Activated CD8-positive, alpha-beta memory T cell treated with anti-CD3 and anti-CD28 coated beads, Interleukin-2, amount 50 U/mL, for 48 hours (primary cell): ENCODE measurements around the gene PKD1.

Experiments used
- DNase-seq: peaks from one replicate; pipeline ENCODE4 v3.0.0-alpha.2; 2020

Gene PKD1

GRCh38 chr16:2135770-2136490 lies at the start of gene PKD1:
Gene PKD1 (minus strand): TSS chr16:2135898. CDS start chr16:2135689, 209 bp downstream.
- peak; percentile 100 for DNase-seq

- DNase-seq = no peak
These were observed 49.3 kb upstream of the PKD1 start for GRCh38 chr16:2184962-2185361.

GRCh38 chr16:2184346-2184745 lies 48.6 kb upstream of the PKD1 start:
- DNase-seq = no peak

- no peak for DNase-seq
These were observed 48.0 kb upstream of the PKD1 start for GRCh38 chr16:2183671-2184070.

GRCh38 chr16:2181952-2182351 lies 46.3 kb upstream of the PKD1 start:
- DNase-seq = no peak

GRCh38 chr16:2180962-2181923 lies 45.5 kb upstream of the PKD1 start:
- no peak for DNase-seq

- DNase-seq = no peak
These were observed 44.8 kb upstream of the PKD1 start for GRCh38 chr16:2180461-2180860.

- DNase-seq = no peak
These were observed 43.9 kb upstream of the PKD1 start for GRCh38 chr16:2179576-2179975.

GRCh38 chr16:2179107-2179501 lies 43.4 kb upstream of the PKD1 start:
- no peak for DNase-seq

GRCh38 chr16:2178321-2179106 lies 42.8 kb upstream of the PKD1 start:
- DNase-seq = peak; percentile 82

GRCh38 chr16:2177561-2177960 lies 41.9 kb upstream of the PKD1 start:
- no peak for DNase-seq

GRCh38 chr16:2177101-2177500 lies 41.4 kb upstream of the PKD1 start:
- no peak for DNase-seq

GRCh38 chr16:2176047-2176446 lies 40.3 kb upstream of the PKD1 start:
- no peak for DNase-seq

GRCh38 chr16:2175454-2175853 lies 39.8 kb upstream of the PKD1 start:
- no peak for DNase-seq

- no peak for DNase-seq
These were observed 38.9 kb upstream of the PKD1 start for GRCh38 chr16:2174396-2175131.

GRCh38 chr16:2173916-2174315 lies 38.2 kb upstream of the PKD1 start:
- no peak for DNase-seq

- DNase-seq = no peak
These were observed 37.7 kb upstream of the PKD1 start for GRCh38 chr16:2173366-2173765.

- DNase-seq = no peak
These were observed 37.1 kb upstream of the PKD1 start for GRCh38 chr16:2172688-2173335.

- DNase-seq = no peak
These were observed 36.0 kb upstream of the PKD1 start for GRCh38 chr16:2171601-2172178.

- DNase-seq = no peak
These were observed 35.1 kb upstream of the PKD1 start for GRCh38 chr16:2170587-2171435.

- DNase-seq = no peak
These were observed 34.4 kb upstream of the PKD1 start for GRCh38 chr16:2170080-2170479.
